Ovary (tissue), 3 donors: ENCODE measurements around the gene MAL.

ENCODE experiments used
- EP300 ChIP-seq: sonication (generic); formaldehyde crosslinking; IDR thresholded peaks from one replicate; pipeline ENCODE4 v1.6.1; 2017; ENCODE audit warnings: antibody characterized with exemption
- TF ChIP-seq, protein P1 (sequence below), 3 donors: fragments of 450-650 bp in 2 of 3; fragments of 200-600 bp in 1 of 3; IDR thresholded peaks; one replicate each; pipeline versions ENCODE4 v1.5.1 to v1.8.0; 2016 to 2022; ENCODE audit warnings: antibody characterized with exemption in 3 of 3, mild to moderate bottlenecking in 1 of 3
- donor health status: DM: no; HTN: no; CAD: no.

DNA sequence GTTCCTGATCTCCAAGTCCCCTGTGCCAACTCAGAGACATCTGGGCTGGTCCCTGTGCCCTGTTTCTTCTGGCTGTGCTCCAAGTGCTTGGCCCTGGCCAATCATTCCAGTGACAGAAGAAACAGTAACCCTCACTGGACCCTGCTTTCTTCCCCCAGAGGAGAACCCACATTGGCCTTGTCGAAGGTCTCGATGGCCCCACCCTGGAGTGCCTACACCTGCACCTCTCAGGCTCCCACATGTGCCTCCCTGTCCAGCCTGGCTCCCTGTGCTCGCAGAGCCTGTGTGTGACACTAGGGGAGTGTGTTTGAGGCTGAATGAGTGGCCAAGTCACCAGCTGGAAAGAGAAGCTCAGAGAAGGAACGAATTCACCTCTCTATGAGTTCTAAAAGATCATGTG is 5.9 kb upstream of the MAL start:
- TF ChIP-seq, protein P1, sequence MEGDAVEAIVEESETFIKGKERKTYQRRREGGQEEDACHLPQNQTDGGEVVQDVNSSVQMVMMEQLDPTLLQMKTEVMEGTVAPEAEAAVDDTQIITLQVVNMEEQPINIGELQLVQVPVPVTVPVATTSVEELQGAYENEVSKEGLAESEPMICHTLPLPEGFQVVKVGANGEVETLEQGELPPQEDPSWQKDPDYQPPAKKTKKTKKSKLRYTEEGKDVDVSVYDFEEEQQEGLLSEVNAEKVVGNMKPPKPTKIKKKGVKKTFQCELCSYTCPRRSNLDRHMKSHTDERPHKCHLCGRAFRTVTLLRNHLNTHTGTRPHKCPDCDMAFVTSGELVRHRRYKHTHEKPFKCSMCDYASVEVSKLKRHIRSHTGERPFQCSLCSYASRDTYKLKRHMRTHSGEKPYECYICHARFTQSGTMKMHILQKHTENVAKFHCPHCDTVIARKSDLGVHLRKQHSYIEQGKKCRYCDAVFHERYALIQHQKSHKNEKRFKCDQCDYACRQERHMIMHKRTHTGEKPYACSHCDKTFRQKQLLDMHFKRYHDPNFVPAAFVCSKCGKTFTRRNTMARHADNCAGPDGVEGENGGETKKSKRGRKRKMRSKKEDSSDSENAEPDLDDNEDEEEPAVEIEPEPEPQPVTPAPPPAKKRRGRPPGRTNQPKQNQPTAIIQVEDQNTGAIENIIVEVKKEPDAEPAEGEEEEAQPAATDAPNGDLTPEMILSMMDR (IDR thresholded peaks at IDR 0.05) = no peak
- TF ChIP-seq EP300 = no peak
